NCI-H1417 (cell line): Measurements from ENCODE around the gene PRKD1.
"Not testable (repeated sequence)": the region's sequence is repeated elsewhere in the genome, so short reads cannot be mapped to it uniquely, and the experiment has no call there.

Experiments
- DNase-seq, 3 experiments: peaks; one replicate each; lab custom pipeline; 2025; lab: John Stamatoyannopoulos, UW

The PRKD1 gene

GRCh38 chr14:29799464-29800095, 128.1 kb downstream of the PRKD1 start:
- peak in 1 of 3 experiments; percentile 38 for DNase-seq

- no peak for DNase-seq
Measured at GRCh38 chr14:29798811-29799210, 128.8 kb downstream of the PRKD1 start.

GRCh38 chr14:29798108-29798663, 129.5 kb downstream of the PRKD1 start:
- no peak for DNase-seq

- no peak for DNase-seq
Measured at GRCh38 chr14:29796853-29797252, 130.8 kb downstream of the PRKD1 start.

GRCh38 chr14:29789475-29789874, 138.2 kb downstream of the PRKD1 start:
- no peak for DNase-seq

- no peak for DNase-seq
Measured at GRCh38 chr14:29788093-29788492, 139.6 kb downstream of the PRKD1 start.

GRCh38 chr14:29783556-29783955, 144.1 kb downstream of the PRKD1 start:
- DNase-seq, result no peak

GRCh38 chr14:29782041-29782440, 145.6 kb downstream of the PRKD1 start:
- no peak for DNase-seq

- DNase-seq, result not testable (repeated sequence)
Measured at GRCh38 chr14:29777142-29777541, 150.5 kb downstream of the PRKD1 start.

- DNase-seq, result peak; percentile 37 to 73 (median 39)
Measured at GRCh38 chr14:29773990-29774389, 153.7 kb downstream of the PRKD1 start.

- DNase-seq, result no peak
Measured at GRCh38 chr14:29763342-29763858, 164.2 kb downstream of the PRKD1 start.

GRCh38 chr14:29759521-29760340, 167.9 kb downstream of the PRKD1 start:
- no peak for DNase-seq

- DNase-seq, result peak in 1 of 3 experiments; percentile 31
Measured at GRCh38 chr14:29757711-29758233, 169.9 kb downstream of the PRKD1 start.

- DNase-seq, result peak in 1 of 3 experiments; percentile 31
Measured at GRCh38 chr14:29757188-29757680, 170.4 kb downstream of the PRKD1 start.

GRCh38 chr14:29756019-29756385, 171.6 kb downstream of the PRKD1 start:
- DNase-seq, result no peak

- DNase-seq, result no peak
Measured at GRCh38 chr14:29755311-29756018, 172.2 kb downstream of the PRKD1 start.

- DNase-seq, result no peak
Measured at GRCh38 chr14:29754134-29754533, 173.5 kb downstream of the PRKD1 start.

- no peak for DNase-seq
Measured at GRCh38 chr14:29752221-29752923, 175.3 kb downstream of the PRKD1 start.

GRCh38 chr14:29749829-29750228, 177.8 kb downstream of the PRKD1 start:
- DNase-seq, result no peak

GRCh38 chr14:29749327-29749726, 178.3 kb downstream of the PRKD1 start:
- DNase-seq, result no peak

GRCh38 chr14:29745863-29746262, 181.8 kb downstream of the PRKD1 start:
- no peak for DNase-seq
